Tibial nerve (tissue), 4 donors: ENCODE results near the gene SLC12A7. TPM values are rescaled to one million over a fixed set of nuclear protein-coding genes. Genes with fewer than 3 reads are reported as not detected.

Experiments
- DNase-seq, 2 donors: peaks; one replicate each; pipeline ENCODE4 v3.0.0-alpha.2; 2019; ENCODE audit warnings: low spot score in 2 of 2
- H3K27ac ChIP-seq, 4 donors: fragments of 200-600 bp; sonication (generic) in 3 of 4; one replicate each; pipeline ENCODE4 v1.5.1; 2017 to 2019; ENCODE audit warnings: mild to moderate bottlenecking in 1 of 4
- H3K27me3 ChIP-seq, 2 donors: fragments of 200-600 bp; sonication (generic) in 1 of 2; one replicate each; pipeline versions ENCODE4 v1.5.1 to v1.6.0; 2017 to 2019
- H3K36me3 ChIP-seq, 3 donors: fragments of 200-600 bp; sonication (generic); one replicate each; pipeline ENCODE4 v1.5.1; 2018 to 2019
- H3K4me1 ChIP-seq, 4 donors: fragments of 200-600 bp; sonication (generic) in 3 of 4; one replicate each; pipeline ENCODE4 v1.5.1; 2017 to 2019
- H3K4me3 ChIP-seq, 4 donors: fragments of 200-600 bp; sonication (generic) in 3 of 4; one replicate each; pipeline ENCODE4 v1.5.1; 2017 to 2019; ENCODE audit warnings: mild to moderate bottlenecking in 1 of 4, moderate library complexity in 1 of 4
- H3K9me3 ChIP-seq, 4 donors: fragments of 200-600 bp; sonication (generic) in 3 of 4; one replicate each; pipeline ENCODE4 v1.5.1; 2017 to 2019
- EP300 ChIP-seq, 2 donors: sonication (generic); formaldehyde crosslinking; IDR thresholded peaks; one replicate each; pipeline ENCODE4 v1.6.1; 2017; ENCODE audit warnings: antibody characterized with exemption in 2 of 2, mild to moderate bottlenecking in 1 of 2
- POLR2A ChIP-seq, 2 donors: fragments of 450-650 bp; IDR thresholded peaks; one replicate each; pipeline ENCODE4 v1.6.1; 2017; ENCODE audit warnings: antibody characterized with exemption in 2 of 2, mild to moderate bottlenecking in 2 of 2, moderate library complexity in 2 of 2
- WGBS, 2 donors: methylation state at CpG; one replicate each; pipeline ENCODE4 v1.1.5; 2018; 5-methylcytosine and 5-hydroxymethylcytosine counted together
- total RNA-seq, 4 donors: library from RNA; depleted of rRNA; stranded (reverse); fragments of >200 nt; gene quantifications; one replicate each; pipeline ENCODE4 v1.1.0, GENCODE V29; 2016
- TF ChIP-seq, protein P1 (sequence below), 5 experiments: fragments of 200-600 bp in 3 of 5; fragments of 450-650 bp in 2 of 5; sonication (generic) in 3 of 5; IDR thresholded peaks; one replicate each; pipeline ENCODE4 v1.5.1; 2016 to 2019; ENCODE audit warnings: antibody characterized with exemption in 5 of 5, mild to moderate bottlenecking in 3 of 5, moderate library complexity in 2 of 5

Gene SLC12A7
- 10 to 100 TPM; 11.4 to 39.3 (median 18.8) TPM for total RNA-seq

DNA sequence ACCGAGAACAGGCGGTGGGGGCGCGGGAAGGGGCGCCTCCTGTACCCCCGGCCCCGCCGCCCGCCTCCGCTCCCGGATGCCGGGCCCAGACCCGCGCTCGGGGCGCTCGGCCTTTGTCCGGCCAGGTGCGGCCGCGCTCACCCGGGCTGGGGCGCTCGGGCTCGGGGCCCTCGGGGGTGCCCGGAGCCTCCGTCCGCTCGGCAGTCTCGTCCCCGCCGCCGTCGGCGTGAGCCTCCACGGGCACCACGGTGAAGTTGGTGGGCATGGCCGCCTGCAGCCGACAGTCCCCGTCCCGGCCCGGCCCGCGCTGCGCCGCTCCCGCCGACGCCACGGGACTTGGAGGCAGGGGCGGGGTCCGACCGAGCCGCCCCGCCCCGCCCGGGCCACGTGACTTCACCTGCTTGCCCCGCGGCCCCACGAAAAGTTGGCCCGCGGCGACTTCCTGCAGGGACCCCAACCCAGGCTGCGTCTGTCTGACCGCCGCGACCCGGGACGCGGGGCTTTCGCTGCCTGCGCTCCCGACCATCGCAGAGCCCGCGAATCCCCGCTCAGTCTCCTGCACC, at the start of gene SLC12A7:
Gene SLC12A7, minus strand, starts transcription at position 337 of the 563 bp plus-strand sequence. Its CDS starts 72 bp downstream, at position 265.
- Histone ChIP-seq H3K27me3 (no peaks in the 10 kb centered on the region), H3K4me1 (peaks cover 0 to 32% (median 7%) of the 10 kb centered on the region in 4 donors), H3K36me3 (no peaks in the 10 kb centered on the region), H3K9me3 (no peaks in the 10 kb centered on the region), H3K4me3 (peak within 1 kb of the TSS; percentile 77 to 90 (median 82)), H3K27ac (peak within 1 kb of the TSS; percentile 72 to 89 (median 88))
- DNase-seq: peak in 1 of 2 donors; percentile 45
- TF ChIP-seq, protein P1, sequence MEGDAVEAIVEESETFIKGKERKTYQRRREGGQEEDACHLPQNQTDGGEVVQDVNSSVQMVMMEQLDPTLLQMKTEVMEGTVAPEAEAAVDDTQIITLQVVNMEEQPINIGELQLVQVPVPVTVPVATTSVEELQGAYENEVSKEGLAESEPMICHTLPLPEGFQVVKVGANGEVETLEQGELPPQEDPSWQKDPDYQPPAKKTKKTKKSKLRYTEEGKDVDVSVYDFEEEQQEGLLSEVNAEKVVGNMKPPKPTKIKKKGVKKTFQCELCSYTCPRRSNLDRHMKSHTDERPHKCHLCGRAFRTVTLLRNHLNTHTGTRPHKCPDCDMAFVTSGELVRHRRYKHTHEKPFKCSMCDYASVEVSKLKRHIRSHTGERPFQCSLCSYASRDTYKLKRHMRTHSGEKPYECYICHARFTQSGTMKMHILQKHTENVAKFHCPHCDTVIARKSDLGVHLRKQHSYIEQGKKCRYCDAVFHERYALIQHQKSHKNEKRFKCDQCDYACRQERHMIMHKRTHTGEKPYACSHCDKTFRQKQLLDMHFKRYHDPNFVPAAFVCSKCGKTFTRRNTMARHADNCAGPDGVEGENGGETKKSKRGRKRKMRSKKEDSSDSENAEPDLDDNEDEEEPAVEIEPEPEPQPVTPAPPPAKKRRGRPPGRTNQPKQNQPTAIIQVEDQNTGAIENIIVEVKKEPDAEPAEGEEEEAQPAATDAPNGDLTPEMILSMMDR (IDR thresholded peaks at IDR 0.05): no peak
- TF ChIP-seq POLR2A (IDR thresholded peaks at IDR 0.05) (peak; percentile 34 to 78), EP300 (IDR thresholded peaks at IDR 0.05) (peak in 1 of 2 donors; percentile 56)
- WGBS, 2 donors: 2 to 5% methylated on average over 9 to 26 of the region's 79 CpGs

DNA sequence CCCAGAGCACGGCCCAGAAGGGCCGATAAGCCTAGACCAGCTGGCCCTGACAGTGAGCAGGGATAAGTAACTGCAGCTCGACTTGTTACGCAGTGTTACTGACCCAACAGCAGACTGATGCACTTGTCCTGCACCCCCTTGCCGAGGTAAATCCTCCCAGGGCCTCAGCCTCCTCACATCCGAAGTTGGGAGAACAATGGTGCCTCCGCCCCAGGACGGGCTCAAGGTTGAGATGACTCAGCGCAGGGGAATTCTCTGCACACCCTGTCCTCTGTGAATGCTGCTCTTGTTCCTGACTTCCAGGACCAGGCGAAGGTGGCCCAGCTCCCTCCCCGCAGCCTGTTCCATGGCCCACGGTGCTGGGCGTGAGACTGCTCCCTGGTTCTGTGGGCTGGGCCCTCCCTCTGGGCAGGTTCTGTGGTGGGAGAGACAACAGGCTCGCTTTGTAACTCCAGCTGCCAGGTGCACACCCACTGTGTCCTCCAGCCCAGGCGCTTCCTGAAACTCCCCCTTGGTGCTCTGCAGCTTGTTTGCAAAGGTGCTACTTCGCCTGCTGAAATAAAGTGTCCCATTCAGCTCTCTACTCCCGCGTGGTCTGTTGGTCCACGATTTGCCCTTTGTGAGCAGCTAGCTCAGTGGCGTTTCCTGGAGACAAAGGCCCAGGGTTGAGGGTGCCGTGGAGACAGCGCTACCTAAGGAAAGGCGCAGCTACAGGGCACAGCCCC, 49.4 kb upstream of the SLC12A7 start:
- Histone ChIP-seq H3K4me3 (no peak overlapping the region), H3K27ac (no peak overlapping the region), H3K9me3 (peaks cover 0 to 6% (median 0%) of the 10 kb centered on the region in 4 donors), H3K27me3 (peaks cover 3 to 27% of the 10 kb centered on the region in 2 donors), H3K36me3 (no peaks in the 10 kb centered on the region), H3K4me1 (peaks cover 0 to 13% (median 4%) of the 10 kb centered on the region in 4 donors)
- 80 to 81% methylated on average over 18 to 23 of the region's 23 CpGs for WGBS, 2 donors
- DNase-seq: no peak
- TF ChIP-seq EP300 (IDR thresholded peaks at IDR 0.05) (no peak), POLR2A (IDR thresholded peaks at IDR 0.05) (no peak)
- TF ChIP-seq, protein P1 (IDR thresholded peaks at IDR 0.05): no peak

DNA sequence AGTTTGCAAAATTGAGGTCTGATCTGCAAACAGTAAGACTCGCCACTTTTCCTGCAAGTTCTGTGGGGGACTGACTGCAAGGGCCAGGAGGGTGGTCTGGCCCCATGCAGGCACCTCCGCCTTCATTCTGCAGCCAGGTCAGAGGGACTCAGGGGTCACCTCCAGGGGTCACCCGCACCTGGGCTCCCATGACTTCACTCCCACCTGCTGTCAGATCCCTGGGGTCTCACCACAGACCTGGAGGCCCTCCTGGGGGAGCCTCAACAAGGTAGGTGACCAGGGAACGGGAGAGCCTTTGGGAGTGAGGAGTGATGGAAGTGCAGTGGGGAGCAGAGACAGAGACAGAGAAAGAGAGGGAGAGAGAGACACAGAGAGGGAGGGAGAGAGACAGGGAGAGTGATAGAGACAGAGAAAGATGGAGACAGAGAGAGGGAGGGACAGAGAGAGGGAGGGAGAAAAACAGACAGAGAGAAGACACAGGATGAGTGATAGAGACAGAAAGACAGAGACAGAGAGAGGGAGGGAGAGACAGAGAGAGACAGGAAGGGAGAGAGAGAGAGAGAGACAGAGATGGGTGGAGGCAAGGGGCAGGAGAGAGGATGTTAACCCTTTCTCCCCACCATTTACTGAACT, 48.0 kb upstream of the SLC12A7 start:
- no peak for DNase-seq
- TF ChIP-seq POLR2A (IDR thresholded peaks at IDR 0.05): no peak
- TF ChIP-seq EP300 (IDR thresholded peaks at IDR 0.05): no peak
- TF ChIP-seq, protein P1 (IDR thresholded peaks at IDR 0.05): no peak
- Histone ChIP-seq H3K27me3 (peaks cover 8 to 36% of the 10 kb centered on the region in 2 donors), H3K9me3 (peaks cover 0 to 6% (median 0%) of the 10 kb centered on the region in 4 donors), H3K4me3 (no peak overlapping the region), H3K36me3 (no peaks in the 10 kb centered on the region), H3K27ac (no peak overlapping the region), H3K4me1 (peaks cover 0 to 26% (median 4%) of the 10 kb centered on the region in 4 donors)
- WGBS, 2 donors: 85 to 90% methylated on average over 4 of the region's 4 CpGs

DNA sequence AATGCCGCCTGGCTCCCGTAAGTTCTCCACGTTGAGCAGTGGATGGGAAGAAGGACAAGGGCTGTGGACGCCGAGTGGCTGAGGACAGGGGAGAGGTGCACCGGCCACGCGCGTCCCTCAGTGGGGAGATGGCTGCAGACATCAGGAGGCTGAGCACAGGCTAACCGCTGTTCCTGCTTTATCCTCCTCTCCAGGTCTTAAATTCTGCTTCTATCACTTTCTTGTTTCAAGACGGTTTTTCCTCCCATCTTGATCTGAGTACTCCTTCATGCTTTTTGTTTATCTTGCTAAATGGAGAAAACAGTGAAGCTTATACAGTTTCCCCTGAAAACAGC, 47.4 kb upstream of the SLC12A7 start:
- H3K4me1 ChIP-seq: peaks cover 0 to 28% (median 4%) of the 10 kb centered on the region in 4 donors
- H3K27me3 ChIP-seq: peaks cover 8 to 42% of the 10 kb centered on the region in 2 donors
- WGBS, 2 donors: 74 to 80% methylated on average over 11 of the region's 11 CpGs
- peaks cover 0 to 6% (median 0%) of the 10 kb centered on the region in 4 donors for H3K9me3 ChIP-seq
- no peak for DNase-seq
- no peak overlapping the region for H3K4me3 ChIP-seq
- H3K27ac ChIP-seq: no peak overlapping the region
- no peaks in the 10 kb centered on the region for H3K36me3 ChIP-seq
- TF ChIP-seq, protein P1 (IDR thresholded peaks at IDR 0.05): no peak
- TF ChIP-seq POLR2A (IDR thresholded peaks at IDR 0.05) (no peak), EP300 (IDR thresholded peaks at IDR 0.05) (no peak)
